ENCODE data around the gene HOXB2.

The HOXB2 gene

DNA sequence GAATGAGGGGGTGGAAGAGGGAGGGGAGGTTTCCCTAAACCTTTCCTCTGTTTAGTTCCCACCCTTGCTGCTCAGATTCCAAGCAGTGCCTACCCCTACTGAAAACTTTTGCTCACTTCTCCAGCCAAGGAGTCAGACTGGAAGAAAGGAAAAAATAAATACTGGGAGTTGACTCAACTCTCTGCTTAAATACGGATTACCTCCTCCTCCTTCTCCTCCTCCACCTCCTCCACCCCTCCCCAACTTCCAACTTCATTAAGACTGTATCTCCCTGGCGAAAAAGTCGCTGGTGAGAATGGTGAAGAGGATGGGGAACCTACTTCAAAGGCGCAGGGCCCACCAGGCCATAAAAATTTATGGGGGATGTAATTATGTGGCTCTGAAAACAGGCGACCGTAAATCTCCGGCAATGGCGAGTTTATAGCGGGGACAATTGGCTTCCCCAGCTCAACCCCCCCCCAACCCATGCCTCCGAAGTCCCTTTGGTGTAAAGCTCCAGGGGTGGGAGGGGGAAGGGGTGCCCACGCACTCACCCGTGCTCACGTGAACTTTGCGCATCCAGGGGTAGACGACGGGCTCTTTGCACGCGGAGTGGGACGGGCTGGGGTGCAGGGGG, 32.5 kb upstream of the HOXB2 start:
- FAIRE-seq: no peak
- DNase-seq (ENCODE audit: insufficient read length): no peak
- TF ChIP-seq POLR2AphosphoS5 (IDR thresholded peaks at IDR 0.05; ENCODE audit: low read depth, low read length): no peak
- TF ChIP-seq TAF1 (IDR thresholded peaks at IDR 0.05; ENCODE audit: borderline replicate concordance, low read depth, low read length): no peak
- TF ChIP-seq POLR2A (IDR thresholded peaks at IDR 0.05; ENCODE audit: low read depth, low read length): no peak

DNA sequence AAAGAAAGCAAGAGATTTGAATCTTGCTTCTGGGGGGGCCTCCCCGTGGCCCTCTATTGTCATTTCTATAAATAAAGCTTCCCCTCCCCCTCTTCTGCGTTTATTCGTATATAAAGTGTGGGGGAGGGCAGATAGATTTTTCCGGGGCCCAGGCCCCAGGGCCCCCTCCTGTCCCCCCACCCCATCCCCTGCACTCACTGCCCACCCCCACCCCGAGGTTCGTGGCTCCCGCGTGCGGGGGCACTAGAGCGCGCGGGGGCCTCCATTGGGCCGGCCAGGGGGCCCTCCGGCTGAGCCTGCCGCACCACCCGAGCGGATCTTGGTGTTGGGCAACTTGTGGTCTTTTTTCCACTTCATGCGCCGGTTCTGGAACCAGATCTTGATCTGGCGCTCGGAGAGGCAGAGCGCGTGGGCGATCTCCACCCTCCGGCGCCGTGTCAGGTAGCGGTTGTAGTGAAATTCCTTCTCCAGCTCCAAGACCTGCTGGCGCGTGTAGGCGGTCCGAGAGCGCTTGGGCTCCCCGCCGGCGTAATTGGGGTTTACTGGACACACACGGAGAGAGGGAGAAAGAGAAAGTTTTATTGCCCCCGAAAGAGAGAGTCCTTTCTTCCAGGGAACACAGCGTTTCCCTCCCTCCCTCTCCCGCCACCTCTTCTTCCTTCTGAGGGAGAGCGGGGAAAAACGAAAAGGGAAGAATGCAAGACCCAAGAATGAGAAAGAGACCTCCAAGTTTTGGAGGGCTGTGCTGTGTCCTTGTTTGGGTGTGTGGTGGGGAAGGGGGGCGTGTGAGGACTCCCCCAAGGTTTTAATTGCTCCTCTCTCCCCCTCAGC, 31.8 kb upstream of the HOXB2 start:
- DNase-seq (ENCODE audit: insufficient read length) (no peak), FAIRE-seq (no peak)
- TF ChIP-seq POLR2AphosphoS5 (IDR thresholded peaks at IDR 0.05; ENCODE audit: low read depth, low read length): no peak

DNA sequence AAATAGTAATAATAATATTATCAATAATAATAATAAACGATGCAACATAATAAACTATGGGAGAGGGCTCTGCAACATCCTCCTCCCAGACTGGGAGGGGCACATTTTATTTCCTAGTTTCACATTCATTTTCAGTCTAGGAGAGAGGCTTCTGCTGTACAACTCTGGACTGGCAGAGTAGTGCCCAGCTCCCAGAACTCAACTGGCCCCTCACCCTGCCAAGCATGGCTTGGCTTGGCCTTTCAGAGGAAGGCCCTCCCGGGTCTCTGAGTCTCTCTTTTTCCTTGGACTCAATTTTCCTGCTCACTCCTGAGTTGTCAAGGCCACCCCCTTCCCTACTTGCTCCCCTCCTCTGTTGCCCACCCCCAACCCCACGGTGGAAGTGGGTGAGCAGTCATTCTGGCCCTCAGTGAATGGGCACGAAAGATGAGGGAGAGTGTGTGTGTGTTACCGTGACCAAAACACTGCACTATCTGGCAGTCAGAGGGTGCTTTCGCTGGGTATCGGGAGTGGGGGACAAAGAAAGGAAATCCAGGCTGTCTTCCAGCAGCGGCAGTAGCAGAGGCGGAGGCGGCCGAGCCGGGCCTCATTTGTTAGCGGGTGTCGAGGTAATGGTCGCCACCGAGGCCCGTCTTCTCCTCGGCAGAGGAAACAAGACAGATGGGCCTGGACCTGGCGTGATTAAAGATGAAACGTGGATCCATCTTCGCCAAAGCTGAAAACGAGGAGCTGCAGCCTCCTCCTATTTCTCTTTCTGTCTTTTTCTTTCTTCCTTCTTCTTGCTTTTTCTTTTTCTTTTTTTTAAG, 31.0 kb upstream of the HOXB2 start:
- DNase-seq (ENCODE audit: insufficient read length) (no peak), FAIRE-seq (peak; percentile 48)
- TF ChIP-seq POLR2A (IDR thresholded peaks at IDR 0.05; ENCODE audit: low read depth, low read length): no peak
- no peak for TF ChIP-seq POLR2AphosphoS5 (IDR thresholded peaks at IDR 0.05; ENCODE audit: low read depth, low read length)
- TF ChIP-seq TAF1 (IDR thresholded peaks at IDR 0.05; ENCODE audit: borderline replicate concordance, low read depth, low read length): no peak

- no peak for TF ChIP-seq POLR2A (IDR thresholded peaks at IDR 0.05; ENCODE audit: low read depth, low read length)
- TF ChIP-seq POLR2AphosphoS5 (IDR thresholded peaks at IDR 0.05; ENCODE audit: low read depth, low read length): no peak
- TF ChIP-seq TAF1 (IDR thresholded peaks at IDR 0.05; ENCODE audit: borderline replicate concordance, low read depth, low read length): no peak
- FAIRE-seq (peak; percentile 9), DNase-seq (ENCODE audit: insufficient read length) (no peak)
Observed at GRCh38 chr17:48575066-48575582, 30.2 kb upstream of the HOXB2 start.

DNA sequence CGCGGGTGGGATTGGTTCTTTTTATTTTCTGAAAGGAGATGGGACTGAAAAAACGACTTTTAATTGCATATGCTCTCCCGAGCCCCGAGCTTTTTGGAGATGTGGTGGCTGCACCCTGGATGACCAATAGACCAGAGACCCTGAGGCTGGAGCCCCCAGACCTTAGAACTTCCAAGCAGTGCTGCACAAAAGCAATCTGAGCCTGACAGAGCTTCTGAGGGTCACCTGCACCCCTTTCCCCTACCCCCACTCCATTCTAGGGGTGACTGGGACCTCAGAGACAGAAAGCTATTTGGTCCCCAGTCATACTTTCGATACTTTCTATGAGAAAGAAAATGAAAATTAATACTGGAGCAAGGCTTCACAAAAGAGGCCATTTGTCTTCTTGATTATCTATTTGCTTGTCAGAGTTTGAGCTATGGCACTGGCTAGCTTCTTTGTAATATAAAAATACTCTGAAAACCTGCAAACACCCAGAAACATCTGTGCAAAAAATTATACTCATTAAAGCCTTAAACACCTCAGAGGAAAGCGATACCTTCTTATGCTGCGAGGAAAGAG, 29.7 kb upstream of the HOXB2 start:
- FAIRE-seq (no peak), DNase-seq (ENCODE audit: insufficient read length) (no peak)
- TF ChIP-seq POLR2AphosphoS5 (IDR thresholded peaks at IDR 0.05; ENCODE audit: low read depth, low read length) (no peak), TAF1 (IDR thresholded peaks at IDR 0.05; ENCODE audit: borderline replicate concordance, low read depth, low read length) (no peak), POLR2A (IDR thresholded peaks at IDR 0.05; ENCODE audit: low read depth, low read length) (no peak)

DNA sequence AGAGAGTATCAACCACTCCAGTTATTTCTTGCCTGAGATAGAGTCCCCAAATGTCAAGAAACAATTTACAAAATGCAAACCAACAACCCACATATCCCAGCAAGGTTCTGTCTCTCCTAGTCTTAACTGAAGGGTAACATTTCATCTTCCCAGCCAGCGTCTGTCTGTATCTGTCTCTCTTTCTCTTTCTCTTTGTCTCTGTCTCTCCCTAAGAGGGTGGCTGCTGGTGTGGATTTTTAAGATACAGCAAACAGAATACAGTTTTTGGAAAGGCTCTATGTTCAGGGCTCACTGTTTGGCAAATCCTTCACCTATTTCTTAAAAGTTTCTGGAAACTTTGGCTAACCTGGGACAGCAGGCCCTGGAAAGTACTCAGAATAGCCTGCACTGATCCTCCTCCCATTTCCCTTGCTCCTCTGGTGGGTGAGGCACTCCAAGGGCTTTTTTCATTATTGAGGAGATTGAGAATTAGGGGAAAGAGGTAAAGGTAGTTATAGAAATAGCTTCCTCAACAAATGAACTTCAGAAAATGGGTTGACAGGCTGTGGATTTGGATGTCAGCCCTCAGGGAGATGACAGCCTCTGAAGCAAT, 27.0 kb upstream of the HOXB2 start:
- no peak for DNase-seq (ENCODE audit: insufficient read length)
- no peak for TF ChIP-seq TAF1 (IDR thresholded peaks at IDR 0.05; ENCODE audit: borderline replicate concordance, low read depth, low read length)
- TF ChIP-seq POLR2A (IDR thresholded peaks at IDR 0.05; ENCODE audit: low read depth, low read length): no peak
- TF ChIP-seq POLR2AphosphoS5 (IDR thresholded peaks at IDR 0.05; ENCODE audit: low read depth, low read length): no peak

DNA sequence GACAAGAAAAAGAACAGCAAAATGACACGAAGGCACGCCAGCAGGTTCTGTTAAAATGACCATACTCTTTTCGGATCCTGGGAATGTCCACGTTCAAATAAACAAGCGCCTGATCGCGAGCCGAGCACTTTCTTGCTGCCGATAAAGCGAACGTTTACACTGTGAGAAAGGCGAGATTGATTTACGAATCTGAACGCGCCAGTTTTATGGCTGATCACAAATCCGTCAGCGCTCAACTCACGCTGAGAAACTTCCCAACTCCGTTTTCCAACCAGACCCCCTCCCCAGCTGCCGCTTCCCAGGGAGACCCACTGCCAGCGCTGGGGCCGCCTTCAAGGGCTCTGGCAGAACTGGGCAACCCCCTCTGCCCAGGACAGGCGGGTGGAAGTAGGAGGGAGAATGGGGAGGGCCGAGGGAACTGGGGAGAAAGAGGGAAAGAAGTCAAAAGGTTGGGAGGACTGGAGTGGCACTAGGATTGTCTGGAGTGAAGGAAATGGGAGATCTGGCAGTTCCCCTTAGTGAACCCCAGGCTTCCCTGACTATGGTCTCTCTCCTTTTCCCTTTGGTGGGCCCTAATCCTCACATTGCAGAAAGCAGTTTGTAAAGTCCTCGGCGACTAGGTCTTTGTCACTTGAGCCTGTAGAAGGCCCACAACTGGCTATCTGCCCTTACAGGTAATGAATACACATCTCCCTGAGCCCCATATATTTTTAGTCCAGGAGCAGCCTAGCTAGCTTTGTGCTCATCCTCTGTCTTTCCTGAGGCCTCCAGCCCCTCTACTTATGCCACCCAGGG, 26.3 kb upstream of the HOXB2 start:
- TF ChIP-seq POLR2A (IDR thresholded peaks at IDR 0.05; ENCODE audit: low read depth, low read length): no peak
- no peak for TF ChIP-seq POLR2AphosphoS5 (IDR thresholded peaks at IDR 0.05; ENCODE audit: low read depth, low read length)
- no peak for TF ChIP-seq TAF1 (IDR thresholded peaks at IDR 0.05; ENCODE audit: borderline replicate concordance, low read depth, low read length)
- FAIRE-seq (no peak), DNase-seq (ENCODE audit: insufficient read length) (no peak)

More for the DNA sequence above, 27.0 kb upstream of the HOXB2 start:
- no peak for FAIRE-seq

DNA sequence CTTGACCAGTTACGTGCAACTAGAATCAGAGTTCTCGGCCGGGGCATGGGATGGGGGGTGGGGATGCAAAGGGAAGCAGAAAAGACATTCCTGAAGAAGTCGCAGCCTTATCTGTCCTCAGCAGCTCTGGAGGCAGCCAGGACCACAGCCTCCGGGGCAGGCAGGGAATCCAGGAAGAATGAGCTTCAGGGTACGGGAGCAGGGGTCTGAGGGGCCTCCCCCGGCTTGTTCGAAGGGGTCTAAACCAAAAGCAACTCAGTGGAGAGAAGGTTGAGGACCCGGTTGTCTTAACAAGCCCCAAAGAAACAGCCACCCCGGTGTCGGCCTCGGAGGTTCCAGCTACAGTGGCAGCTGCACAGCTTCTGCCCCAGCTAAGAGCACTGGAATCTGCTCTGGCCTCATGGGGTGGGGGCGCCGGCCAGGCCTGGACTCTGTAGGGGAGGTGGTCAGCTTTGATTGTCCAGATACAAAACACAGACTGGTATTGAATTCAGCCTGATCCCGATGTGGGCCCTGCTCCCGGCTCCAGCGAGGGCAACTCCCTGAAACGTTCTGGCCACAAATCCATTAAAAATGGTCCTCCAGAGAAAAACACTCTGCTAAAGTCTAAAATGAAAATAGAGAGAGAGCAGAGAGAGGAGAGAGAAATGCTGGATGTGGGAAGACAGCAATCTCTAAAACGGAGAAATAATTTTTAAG, 25.6 kb upstream of the HOXB2 start:
- TF ChIP-seq TAF1 (IDR thresholded peaks at IDR 0.05; ENCODE audit: borderline replicate concordance, low read depth, low read length) (no peak), POLR2AphosphoS5 (IDR thresholded peaks at IDR 0.05; ENCODE audit: low read depth, low read length) (no peak), POLR2A (IDR thresholded peaks at IDR 0.05; ENCODE audit: low read depth, low read length) (no peak)
- DNase-seq (ENCODE audit: insufficient read length) (no peak), FAIRE-seq (no peak)

DNA sequence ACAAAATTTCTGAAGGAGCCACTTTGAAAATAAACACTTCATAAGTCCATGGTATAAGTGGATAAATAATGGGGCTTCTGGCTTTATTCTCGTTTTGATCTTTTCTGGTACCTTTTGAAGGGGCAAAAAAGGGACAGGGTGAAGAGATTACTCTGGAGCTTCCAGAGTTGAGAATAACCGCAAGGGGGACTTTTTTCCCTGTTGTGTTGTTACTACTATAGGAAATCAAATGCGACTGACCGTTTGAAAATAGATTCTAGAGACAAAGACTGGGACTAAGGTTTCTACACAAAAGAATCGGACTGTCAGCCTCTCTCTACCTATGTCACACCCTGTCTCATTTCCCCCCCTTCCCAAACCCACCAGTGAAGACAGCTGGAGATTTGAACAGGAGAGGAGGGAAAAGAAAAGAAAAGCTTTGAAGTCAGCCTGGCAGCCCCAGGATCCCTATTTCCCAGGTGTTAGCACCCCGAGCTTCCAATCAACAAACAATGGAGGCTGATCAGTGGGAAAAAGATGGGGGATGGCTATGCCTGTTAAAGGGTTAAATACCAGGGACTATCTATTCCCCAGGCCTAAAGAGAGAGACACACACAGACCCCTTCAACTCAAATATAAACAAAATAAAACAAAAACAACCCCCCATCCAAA, 24.9 kb upstream of the HOXB2 start:
- DNase-seq (ENCODE audit: insufficient read length) (no peak), FAIRE-seq (no peak)
- no peak for TF ChIP-seq TAF1 (IDR thresholded peaks at IDR 0.05; ENCODE audit: borderline replicate concordance, low read depth, low read length)
- TF ChIP-seq POLR2A (IDR thresholded peaks at IDR 0.05; ENCODE audit: low read depth, low read length): no peak
- no peak for TF ChIP-seq POLR2AphosphoS5 (IDR thresholded peaks at IDR 0.05; ENCODE audit: low read depth, low read length)

Data from GM12892 (cell line).